ENCODE results near the gene NT5DC1. TPM values are rescaled to one million over a fixed set of nuclear protein-coding genes. Genes with fewer than 3 reads are reported as not detected.

The NT5DC1 gene
- total RNA-seq, 1 donor from 2014 or later: 49.7 TPM

DNA sequence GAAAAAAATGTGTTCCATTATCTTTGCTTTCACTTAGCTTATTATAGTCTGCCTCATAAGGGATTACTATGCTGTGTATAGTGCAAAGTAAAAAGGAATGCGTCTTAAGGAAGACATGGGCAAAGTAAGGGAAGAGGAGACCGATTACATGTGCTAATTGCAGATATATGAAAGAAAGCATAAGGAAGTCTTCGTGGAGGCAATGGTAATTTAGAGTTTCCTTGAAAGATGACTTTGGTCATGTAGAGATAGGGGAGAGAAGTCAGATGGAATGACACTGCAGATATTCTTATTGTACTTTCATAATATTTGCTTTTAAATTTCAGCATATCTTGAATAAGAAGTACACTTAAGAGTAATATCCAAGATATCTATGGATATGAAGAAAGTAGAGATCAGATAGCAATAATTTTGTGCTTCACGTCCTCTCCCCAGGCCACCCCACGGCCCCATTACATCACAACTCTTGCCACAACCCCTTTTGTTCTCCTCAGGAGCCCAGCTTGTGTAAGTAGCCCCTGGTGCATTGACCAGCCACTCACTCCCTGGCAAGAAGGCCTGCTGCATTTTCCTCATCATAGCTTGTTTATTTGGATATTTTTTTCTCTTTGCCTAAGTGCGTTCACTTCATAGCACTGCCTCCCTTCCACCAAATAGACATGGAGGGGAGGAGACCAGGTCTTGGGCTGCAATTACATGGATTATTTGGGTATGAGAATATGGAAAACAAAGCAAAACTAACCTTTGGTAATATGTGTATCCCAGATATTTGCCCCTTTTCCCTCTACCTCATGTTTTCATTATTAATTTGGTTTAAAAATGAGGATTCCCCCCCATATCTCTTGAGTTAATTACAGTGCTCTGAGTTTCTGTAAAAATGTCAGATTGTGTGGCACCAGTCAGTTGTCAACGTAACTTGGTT lies 56.0 kb downstream of the NT5DC1 start:
- no peak overlapping the region for H3K27ac ChIP-seq
- no peaks in the 10 kb centered on the region for H3K4me1 ChIP-seq
- ATAC-seq: no peak
- H3K27me3 ChIP-seq: no peaks in the 10 kb centered on the region
- intact Hi-C loops (cut with DNase I): no loop called here
- no peak overlapping the region for H3K4me3 ChIP-seq
- no peaks in the 10 kb centered on the region for H3K36me3 ChIP-seq
- no peaks in the 10 kb centered on the region for H3K9me3 ChIP-seq
- TF ChIP-seq, protein P1, sequence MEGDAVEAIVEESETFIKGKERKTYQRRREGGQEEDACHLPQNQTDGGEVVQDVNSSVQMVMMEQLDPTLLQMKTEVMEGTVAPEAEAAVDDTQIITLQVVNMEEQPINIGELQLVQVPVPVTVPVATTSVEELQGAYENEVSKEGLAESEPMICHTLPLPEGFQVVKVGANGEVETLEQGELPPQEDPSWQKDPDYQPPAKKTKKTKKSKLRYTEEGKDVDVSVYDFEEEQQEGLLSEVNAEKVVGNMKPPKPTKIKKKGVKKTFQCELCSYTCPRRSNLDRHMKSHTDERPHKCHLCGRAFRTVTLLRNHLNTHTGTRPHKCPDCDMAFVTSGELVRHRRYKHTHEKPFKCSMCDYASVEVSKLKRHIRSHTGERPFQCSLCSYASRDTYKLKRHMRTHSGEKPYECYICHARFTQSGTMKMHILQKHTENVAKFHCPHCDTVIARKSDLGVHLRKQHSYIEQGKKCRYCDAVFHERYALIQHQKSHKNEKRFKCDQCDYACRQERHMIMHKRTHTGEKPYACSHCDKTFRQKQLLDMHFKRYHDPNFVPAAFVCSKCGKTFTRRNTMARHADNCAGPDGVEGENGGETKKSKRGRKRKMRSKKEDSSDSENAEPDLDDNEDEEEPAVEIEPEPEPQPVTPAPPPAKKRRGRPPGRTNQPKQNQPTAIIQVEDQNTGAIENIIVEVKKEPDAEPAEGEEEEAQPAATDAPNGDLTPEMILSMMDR (IDR thresholded peaks at IDR 0.05): no peak
- DNase-seq: no peak

DNA sequence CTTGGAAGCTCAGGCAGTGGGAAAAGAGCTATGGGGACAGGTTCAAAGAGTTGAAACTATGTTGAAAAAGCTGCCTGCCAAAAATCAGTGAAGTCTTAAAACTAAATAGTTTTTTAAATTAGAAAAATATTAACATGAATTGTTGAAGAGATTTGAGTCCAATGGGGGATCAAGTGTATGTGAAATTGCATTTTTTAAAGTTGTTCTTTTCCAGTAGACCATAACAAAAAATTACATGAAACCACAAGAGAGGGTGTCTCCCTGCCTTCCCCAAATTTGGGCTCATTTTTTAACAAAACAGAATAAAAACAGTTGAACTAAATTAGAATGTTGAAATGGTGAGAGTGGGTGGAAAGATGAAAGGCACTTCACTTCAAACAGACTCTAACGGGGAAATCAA lies 56.7 kb downstream of the NT5DC1 start:
- Histone ChIP-seq H3K27me3 (no peaks in the 10 kb centered on the region), H3K4me3 (no peak overlapping the region), H3K9me3 (no peaks in the 10 kb centered on the region), H3K27ac (no peak overlapping the region), H3K4me1 (no peaks in the 10 kb centered on the region), H3K36me3 (no peaks in the 10 kb centered on the region)
- ATAC-seq: no peak
- TF ChIP-seq, protein P1 (IDR thresholded peaks at IDR 0.05): no peak
- intact Hi-C loops (cut with DNase I): no loop called here
- DNase-seq: no peak

DNA sequence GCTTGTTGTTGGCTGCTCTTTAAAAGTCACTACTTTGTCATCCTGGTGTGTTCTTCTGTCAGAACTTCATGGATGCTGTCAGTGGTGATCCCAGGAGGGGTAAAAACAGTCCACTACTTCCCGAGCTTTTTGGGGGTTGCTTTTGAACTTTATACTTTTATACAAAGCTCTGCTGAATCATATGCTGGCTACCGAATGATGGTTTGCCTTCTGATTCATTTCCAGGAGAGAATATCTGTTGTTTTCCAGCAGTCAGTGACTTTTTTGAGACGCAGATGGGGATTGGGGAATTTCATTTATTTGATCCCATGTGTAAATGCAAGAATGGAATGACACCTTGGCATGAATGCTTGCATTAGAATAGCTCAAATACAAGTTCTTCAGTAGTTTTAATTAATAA lies 58.0 kb downstream of the NT5DC1 start:
- no peaks in the 10 kb centered on the region for H3K9me3 ChIP-seq
- no peak for DNase-seq
- no peak overlapping the region for H3K4me3 ChIP-seq
- TF ChIP-seq, protein P1 (IDR thresholded peaks at IDR 0.05): no peak
- no peak overlapping the region for H3K27ac ChIP-seq
- H3K27me3 ChIP-seq: no peaks in the 10 kb centered on the region
- ATAC-seq: no peak
- intact Hi-C loops (cut with DNase I): no loop called here
- no peaks in the 10 kb centered on the region for H3K4me1 ChIP-seq
- no peaks in the 10 kb centered on the region for H3K36me3 ChIP-seq

DNA sequence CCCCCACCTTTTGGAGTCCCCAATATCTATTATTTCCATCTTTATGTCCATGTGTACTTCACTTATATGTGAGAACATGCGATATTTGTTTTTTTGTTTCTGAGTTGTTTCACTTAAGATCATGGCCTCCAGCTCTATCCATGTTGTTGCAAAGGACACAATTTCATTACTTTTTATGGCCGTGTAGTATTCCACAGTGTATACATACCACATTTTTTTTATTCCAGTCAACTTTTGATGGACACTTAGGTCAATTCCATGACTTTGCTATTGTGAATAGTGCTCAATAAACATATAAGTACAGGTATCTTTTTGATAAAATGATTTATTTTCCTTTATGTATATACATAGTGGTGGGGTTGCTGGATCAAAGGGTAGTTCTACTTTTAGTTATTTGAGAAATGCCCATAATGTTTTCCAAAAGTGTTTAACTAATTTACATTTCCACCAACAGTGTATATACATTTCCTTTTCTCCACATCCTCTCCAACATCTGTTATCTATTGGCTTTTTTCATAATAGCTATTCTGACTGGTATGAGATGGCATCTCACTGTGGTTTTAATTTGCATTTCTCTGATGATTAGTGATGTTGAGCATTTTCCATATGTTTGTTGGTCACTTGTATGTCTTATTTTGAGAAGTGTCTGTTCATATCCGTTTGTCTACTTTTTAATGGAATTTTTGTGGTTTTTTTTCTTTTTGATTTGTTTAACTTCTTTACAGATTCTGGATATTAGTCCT lies 59.3 kb downstream of the NT5DC1 start:
- Histone ChIP-seq H3K27me3 (no peaks in the 10 kb centered on the region), H3K4me1 (no peaks in the 10 kb centered on the region), H3K36me3 (no peaks in the 10 kb centered on the region), H3K27ac (no peak overlapping the region), H3K9me3 (no peaks in the 10 kb centered on the region), H3K4me3 (no peak overlapping the region)
- TF ChIP-seq, protein P1 (IDR thresholded peaks at IDR 0.05): no peak
- DNase-seq (no peak), ATAC-seq (no peak)
- intact Hi-C loops (cut with DNase I): no loop called here

DNA sequence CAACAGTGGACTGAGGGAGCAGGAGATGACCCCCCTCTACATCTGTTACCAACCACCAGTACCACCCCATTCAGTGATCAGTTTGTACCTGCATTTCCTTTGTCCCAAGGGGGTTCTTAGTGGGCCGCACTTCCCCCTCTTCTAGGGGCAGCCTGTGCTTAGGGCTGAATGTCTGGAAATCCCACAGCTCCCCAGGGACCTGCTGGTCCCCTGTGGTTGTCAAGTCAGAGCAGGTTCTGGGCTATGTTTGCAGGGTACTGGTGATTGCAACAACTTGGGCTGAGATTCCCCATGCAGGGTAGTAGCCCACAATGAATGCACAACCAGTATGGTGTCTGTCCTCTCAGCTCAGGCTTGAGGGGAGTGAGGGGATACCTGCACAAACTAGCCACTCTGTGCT lies 64.9 kb downstream of the NT5DC1 start:
- intact Hi-C loops (cut with DNase I): no loop called here
- Histone ChIP-seq H3K27me3 (no peaks in the 10 kb centered on the region), H3K27ac (no peak overlapping the region), H3K4me1 (no peaks in the 10 kb centered on the region), H3K9me3 (peaks cover 4% of the 10 kb centered on the region), H3K4me3 (no peak overlapping the region), H3K36me3 (no peaks in the 10 kb centered on the region)
- ATAC-seq (no peak), DNase-seq (no peak)
- TF ChIP-seq, protein P1 (IDR thresholded peaks at IDR 0.05): no peak

All from upper lobe of right lung (tissue), 1 donor.